Erythroblast (primary cell): ENCODE data around the gene HDAC4.

Source experiments
- DNase-seq, 2 experiments: peaks; one replicate each; lab custom pipeline; 2025; lab: John Stamatoyannopoulos, UW
- GATA1 ChIP-seq: IDR thresholded peaks from 2 replicates; pipeline ENCODE4 v1.6.1; 2011; ENCODE audit warnings: low read depth, mild to moderate bottlenecking, control low read depth, low read length, moderate library complexity
- POLR2A ChIP-seq: IDR thresholded peaks from 2 replicates; pipeline ENCODE4 v1.6.1; 2011; ENCODE audit warnings: mild to moderate bottlenecking, low read length

Gene HDAC4

DNA sequence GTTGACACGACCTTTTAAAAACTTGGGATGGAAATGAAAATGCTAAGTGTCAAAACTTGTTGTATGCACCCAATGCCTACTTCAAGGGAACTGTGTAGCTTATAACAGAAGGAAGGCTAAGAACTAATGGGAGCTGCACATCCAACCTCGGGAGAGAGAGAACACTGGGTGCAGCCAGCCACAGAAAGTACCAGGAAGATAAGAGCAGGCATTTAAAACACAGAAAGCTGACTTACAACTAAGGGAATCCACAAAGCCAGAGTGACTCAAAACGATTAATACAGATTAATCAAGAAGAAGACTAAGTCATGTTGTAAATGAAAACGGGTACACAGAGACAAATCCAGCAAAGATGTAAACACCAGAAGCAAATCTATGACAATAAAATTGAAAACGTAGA, 113.4 kb downstream of the HDAC4 start:
- TF ChIP-seq GATA1 (no peak), POLR2A (no peak)
- peak in 1 of 2 experiments; percentile 32 for DNase-seq

DNA sequence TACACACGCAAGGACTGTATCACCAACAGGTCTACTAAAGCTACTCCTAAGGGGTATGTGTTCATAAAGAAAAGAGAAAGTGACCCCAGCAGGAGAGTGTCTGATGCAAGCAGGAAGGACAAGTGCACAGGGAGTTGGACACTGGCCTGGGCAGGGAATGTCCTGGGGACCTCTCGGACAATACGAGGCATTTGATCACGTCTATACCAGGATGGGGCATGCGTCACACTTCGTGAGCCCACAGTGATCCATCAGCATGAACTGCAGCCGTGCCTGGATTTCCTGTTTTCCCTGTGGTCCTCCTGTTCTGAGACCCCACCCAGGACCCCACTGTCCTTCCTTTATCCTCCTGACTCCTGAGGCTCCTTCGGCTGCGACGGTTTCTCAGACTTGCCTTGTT, 113.9 kb downstream of the HDAC4 start:
- no peak for DNase-seq
- TF ChIP-seq GATA1 (no peak), POLR2A (no peak)

DNA sequence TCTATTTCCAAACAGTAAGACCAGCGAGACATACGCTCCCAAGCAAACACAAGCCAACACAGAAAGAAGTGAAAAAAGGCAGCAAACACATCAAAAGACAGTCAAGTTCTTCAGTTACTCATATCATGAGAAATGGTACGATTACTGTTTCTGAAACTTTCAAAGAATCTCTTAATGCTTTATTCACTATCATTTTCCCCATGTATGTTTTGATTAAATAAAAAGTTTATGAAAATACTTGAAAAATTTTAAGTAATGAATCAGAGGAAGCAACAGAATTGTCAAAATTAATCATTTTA, 114.9 kb downstream of the HDAC4 start:
- TF ChIP-seq POLR2A (no peak), GATA1 (no peak)
- no peak for DNase-seq

DNA sequence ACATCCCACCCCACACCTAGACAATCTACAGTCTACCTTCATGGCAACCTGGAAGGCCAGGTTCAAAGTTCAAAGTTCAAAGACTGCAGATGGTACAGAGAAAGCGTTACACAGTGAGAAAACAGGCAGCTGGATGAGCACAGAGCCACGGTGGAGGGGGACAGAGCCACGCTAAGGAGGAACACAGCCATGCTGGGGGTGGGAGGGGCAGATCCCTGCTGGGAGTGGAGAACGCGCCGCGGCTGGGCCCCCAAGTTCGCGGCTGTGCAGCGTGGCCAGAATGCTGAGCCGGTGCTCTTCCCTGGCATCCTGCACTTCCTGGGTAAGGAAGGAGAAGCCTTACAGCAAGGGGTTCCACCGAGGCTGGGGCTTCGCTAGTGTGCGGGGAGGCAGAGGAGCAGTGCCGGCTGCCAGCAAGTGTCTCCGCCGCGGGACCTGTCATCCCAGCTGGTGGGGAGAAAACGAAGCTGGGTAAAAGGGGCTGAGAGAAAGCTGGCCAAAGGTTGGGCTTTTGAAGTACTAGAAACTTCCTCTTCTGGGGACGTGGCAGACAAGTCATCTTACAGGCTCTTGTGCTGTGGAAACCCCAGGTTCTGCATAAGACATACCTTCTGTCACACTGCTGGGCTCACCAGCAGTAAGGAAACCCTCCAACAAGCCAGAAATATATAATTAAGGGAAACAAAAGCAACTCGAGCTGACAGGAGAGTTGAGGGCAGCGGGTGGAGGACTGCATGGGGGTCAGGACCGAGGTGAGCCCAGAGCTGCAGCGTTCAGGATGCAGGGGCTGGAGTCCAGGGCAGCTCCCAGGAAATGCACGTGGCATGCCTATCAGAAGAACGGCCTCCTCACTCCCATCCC, 115.5 kb downstream of the HDAC4 start:
- TF ChIP-seq POLR2A (no peak), GATA1 (no peak)
- DNase-seq: peak; percentile 28 to 37

DNA sequence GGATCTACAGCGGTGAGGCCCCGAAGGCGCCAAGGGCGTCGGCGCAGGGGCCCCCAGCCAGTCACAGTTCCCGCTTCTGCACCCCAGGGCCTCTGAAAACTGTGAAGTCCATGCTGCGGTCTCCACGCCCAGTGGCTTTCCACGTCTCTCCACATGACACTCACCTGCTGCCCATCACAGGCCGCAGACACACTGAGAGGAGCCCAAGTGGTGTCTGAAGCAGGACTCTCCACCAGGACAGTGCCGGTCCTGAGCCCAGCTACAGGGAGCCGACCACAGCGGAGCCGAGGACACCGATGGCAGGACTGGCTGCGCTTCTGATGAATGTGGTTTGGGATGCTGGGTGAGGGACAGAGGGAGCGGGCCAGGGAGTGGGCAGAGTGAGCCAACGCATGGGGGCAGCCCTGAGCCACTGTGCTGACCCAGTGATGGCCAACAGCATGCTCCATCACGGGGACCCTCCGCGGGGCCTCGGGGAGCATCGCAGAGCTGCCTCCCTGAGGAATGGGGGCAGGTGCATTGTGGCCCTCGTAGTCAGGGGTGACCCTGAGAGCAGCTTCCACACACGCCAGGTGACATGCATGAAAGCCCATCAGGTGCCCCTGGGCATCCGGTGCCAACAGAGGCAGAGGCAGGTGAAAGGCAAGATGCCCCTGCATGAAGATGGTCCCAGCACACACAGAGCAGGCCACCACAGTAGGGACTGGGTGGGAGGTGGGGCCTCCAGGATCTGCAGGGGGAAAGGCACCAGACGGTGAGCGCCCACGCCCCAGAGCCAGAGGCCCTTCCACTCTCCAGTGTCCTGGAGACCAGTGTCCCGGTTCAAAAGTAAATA, 116.6 kb downstream of the HDAC4 start:
- TF ChIP-seq POLR2A (no peak), GATA1 (no peak)
- DNase-seq: no peak

DNA sequence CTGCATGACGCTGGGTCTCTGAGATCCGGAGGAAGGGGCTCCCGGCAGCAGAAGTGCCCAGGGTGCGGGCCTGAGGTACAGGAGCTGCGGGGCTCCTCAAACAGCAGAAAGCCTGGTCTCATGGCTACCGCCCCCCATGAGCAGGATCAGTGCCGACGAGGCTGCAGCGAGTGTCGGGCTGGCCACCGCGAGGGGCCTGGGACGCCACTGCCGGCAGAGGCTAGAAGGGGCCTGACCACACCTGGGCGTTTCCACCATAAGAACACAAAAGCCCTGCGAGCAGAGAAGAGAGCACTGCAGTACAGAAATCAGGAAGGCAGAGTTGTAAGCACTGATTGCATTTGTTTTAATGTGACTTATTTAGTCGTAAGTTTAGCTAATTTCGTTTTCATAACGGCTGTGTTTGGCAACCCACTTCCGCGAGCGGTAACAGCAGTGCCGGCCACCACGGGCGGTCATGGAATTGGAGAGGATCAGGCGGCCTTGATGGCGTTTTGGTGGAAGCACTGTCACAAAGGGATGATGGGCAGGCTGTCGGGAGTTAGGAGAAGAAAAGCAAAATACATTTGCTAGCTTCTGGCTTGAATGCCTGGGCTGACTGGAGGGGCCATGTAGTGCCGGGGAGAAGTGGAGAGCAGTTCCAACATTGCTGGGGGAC, 117.4 kb downstream of the HDAC4 start:
- DNase-seq: no peak
- TF ChIP-seq GATA1 (no peak), POLR2A (no peak)

DNA sequence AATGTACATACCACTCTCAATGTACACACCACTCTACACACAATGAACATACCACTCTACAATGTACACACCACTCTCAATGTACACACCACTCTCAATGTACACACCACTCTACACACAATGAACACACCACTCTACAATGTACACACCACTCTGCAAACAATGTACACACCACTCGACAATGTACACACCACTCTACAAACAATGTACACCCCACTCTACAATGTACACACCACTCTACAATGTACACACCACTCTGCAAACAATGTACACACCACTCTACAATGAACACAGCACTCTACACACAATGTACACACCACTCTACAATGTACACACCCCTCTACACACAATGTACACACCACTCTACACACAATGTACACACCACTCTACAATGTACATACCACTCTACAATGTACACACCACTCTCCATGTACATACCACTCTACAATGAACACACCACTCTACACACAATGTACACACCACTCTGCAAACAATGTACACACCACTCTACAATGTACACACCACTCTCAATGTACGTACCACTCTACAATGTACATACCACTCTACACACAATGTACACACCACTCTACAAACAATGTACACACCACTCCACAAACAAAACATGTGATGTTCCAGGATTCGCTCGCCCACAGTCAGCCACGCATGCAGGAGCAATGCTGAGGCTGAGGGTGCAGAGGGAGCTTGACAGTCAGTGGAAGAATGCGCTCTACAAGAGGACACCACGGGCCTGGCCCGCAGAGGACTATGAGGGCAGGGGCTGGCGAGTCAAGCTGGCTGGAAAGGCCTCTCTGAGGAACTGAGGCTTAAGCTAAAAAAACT, 118.2 kb downstream of the HDAC4 start:
- DNase-seq: no peak
- TF ChIP-seq GATA1 (no peak), POLR2A (no peak)

DNA sequence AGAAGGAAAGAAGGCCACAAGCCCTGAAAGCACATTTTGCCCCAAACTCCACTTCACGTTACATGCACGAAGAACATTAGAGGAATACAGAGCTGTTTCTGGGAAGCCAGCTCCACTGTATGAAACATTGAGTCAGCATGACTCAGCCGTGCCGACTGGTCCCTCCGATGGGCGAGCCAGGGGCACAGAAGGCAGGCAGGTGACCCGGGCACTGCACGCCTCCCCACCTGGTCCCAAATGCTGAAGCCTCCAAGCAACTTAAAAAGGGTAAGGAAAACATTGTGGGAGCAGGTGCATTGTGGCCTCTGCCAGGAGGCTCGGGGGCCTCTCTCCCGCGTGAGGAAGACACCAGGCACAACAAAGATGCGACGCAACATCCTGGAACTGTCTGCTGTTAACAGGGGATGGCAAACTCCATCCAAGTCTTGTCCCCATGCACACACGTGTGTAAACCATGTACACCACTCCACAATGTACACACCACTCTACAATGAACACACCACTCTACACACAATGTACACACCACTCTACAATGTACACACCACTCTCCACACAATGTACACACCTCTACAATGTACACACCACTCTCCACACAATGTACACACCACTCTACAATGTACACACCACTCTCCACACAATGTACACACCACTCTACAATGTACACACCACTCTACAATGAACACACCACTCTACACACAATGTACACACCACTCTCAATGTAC, 120.4 kb downstream of the HDAC4 start:
- TF ChIP-seq POLR2A: peak; percentile 69
- DNase-seq: peak; percentile 75 to 86

DNA sequence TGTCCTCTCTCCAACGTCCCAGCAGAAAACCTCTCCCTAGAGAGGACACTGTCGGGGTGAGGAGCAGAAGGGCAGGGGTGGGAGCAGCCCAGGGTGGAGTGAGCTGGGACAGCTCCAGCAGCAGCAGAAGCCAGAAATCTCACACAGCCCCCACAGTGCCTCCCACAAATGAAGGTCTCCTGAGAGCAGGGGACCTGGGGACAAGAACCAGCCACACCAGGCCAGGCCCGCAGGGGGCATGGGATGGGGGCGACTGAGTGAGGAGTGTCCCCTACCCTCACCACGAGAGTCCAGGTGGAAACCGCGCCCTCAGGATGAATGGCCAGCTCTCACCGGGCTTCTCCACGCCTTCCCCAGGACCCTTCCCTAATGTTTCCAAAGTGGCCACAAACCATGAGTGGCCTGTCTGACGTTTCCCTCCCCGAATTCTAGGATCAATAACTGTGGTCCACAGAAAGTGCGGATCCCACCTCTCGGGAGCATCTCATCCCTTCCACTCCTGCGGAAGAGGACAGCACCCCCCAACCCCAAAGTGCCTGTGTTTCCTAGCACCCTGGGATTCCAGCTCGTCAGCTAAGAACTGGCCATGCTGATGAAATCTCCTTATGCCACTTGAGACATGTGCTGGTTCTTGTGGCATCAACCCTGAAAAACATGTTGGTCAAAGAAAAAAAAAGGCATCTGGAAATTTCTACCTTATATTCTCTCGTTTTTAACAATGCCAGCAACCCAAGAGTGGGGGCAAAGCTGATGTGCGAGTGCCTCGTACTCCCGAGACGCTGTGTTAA, 121.1 kb downstream of the HDAC4 start:
- TF ChIP-seq GATA1 (no peak), POLR2A (no peak)
- DNase-seq: peak in 1 of 2 experiments; percentile 40

DNA sequence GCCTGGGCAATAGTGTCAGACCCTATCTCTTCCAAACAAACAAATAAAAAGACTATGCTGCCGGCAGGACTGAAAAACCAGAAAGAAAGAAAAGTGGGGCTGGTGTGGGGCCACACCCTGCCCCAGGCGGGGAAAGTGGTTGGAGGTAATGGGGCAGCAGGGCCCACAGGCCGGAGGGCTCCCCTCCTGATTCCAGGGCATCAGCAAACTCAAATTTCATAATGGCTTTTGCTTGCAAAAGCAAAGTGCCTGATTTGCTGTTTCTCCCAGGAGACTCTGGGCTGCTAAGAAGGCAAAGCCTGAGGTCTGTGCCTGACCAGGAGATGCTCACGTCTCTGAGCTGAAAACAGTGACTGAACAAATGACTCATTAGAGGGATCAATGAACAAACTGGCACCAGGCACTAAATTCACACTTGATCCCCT, 121.9 kb downstream of the HDAC4 start:
- TF ChIP-seq GATA1: no peak
- no peak for TF ChIP-seq POLR2A
- DNase-seq: peak in 1 of 2 experiments; percentile 40

DNA sequence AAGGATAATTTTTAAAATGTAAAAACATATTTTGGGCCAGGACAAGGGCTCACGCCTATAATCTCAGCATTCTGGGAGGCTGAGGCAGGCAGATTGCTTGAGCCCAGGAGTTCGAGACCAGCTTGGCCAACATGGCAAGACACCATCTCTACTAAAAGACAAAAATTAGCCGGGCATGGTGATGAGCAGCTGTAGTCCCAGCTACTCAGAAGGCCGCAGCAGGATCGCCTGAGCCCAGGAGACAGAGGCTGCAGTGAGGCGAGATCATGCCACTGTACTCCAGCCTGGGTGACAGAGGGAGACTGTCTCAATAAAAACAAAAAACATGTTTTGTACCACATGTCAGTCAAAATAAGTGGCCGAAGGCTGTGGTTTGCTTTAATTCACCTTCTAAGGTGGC, 122.5 kb downstream of the HDAC4 start:
- TF ChIP-seq POLR2A (no peak), GATA1 (no peak)
- no peak for DNase-seq
